ENCODE measurements around the gene GPRC5C.
A peak's percentile ranks its signal among the peaks of the same experiment; 100 is the strongest.

GRCh38 chr17:74437702-74438101 lies 5.8 kb downstream of the GPRC5C start:
- TF ChIP-seq REST (IDR thresholded peaks at IDR 0.05; ENCODE audit: low read depth): no peak
- no peak for TF ChIP-seq EGR1 (IDR thresholded peaks at IDR 0.05)
- TF ChIP-seq MAX (IDR thresholded peaks at IDR 0.05): no peak
- TF ChIP-seq EP300 (IDR thresholded peaks at IDR 0.05; ENCODE audit: borderline replicate concordance): no peak
- TF ChIP-seq TCF12 (IDR thresholded peaks at IDR 0.05; ENCODE audit: low read depth): no peak
- TF ChIP-seq RAD21 (IDR thresholded peaks at IDR 0.05; ENCODE audit: low read depth): peak; percentile 60
- TF ChIP-seq FOXM1 (IDR thresholded peaks at IDR 0.05; ENCODE audit: borderline replicate concordance, low read depth): no peak
- no peak for TF ChIP-seq CEBPB (IDR thresholded peaks at IDR 0.05)
- TF ChIP-seq NFIC (IDR thresholded peaks at IDR 0.05): no peak
- peak; percentile 14; the same call in 1 of the 2 replicates for TF ChIP-seq USF1 (IDR thresholded peaks at IDR 0.05)

Data from Ishikawa (cell line).